ENCODE results near the gene TTYH3. TPM values are rescaled to one million over a fixed set of nuclear protein-coding genes. Genes with fewer than 3 reads are reported as not detected.
A peak's percentile ranks its signal among the peaks of the same experiment; 100 is the strongest.

TTYH3 gene
- total and polyA plus RNA-seq, 2 of the 13 experiments (the other 11 are each of a cell fraction or from before 2014, with no cell fraction given), result 26.3 to 50.0 TPM

DNA sequence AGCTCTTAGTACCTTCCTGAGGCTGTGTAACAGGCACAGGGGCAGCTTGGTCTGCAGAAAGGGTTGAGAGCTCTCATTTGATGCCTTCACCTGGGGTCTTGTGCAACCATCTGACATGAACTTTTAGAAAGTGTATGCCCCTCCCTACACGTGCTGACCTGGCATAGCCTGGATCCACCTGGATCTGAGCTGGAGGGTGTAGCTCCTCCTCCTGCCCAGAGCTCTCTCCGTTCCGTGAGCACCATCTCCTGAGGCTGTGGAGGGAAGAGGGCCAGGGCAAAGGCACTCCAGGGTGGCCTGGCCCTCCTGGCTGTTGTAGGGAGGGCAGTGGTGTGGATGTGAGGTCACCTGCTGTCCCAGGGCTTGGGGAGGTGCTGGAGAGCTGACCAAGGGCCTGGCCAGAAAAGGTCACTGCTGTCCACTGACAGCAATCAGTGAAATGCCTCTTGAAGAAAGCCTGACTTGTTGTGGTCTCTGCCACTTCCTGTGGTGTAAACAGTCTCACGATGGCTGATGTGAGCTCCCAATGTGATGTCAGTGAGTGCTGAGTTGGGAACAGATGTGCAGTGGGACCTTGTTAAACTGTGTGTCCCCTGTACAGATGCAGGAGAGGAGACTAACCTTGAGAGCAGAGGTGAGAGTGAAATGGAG, 79.2 kb downstream of the TTYH3 start:
- Histone ChIP-seq H3K9ac (ENCODE audit: insufficient read depth, low read depth, low read length) (no peak overlapping the region), H3K27me3 (ENCODE audit: control insufficient read depth in 1 of 2, insufficient read depth in 2 of 2, low read length in 2 of 2) (peaks cover 0 to 7% of the 10 kb centered on the region in 2 experiments; a peak in 3 of 5 replicates), H3K9me3 (ENCODE audit: low read length) (no peaks in the 10 kb centered on the region), H3K79me2 (ENCODE audit: insufficient read depth, low read length) (no peaks in the 10 kb centered on the region), H3K36me3 (replicated peaks in 1 of 2; ENCODE audit: control insufficient read depth in 1 of 2, insufficient read depth in 2 of 2, low read length in 2 of 2) (no peaks in the 10 kb centered on the region), H3K27ac (ENCODE audit: extremely low read length, insufficient read depth, low read length) (no peak overlapping the region), H3K4me2 (ENCODE audit: low read depth, low read length) (no peak overlapping the region), H3K4me3 (replicated peaks in 1 of 3; ENCODE audit: insufficient read depth in 1 of 3, low read depth in 2 of 3, low read length in 3 of 3) (no peak overlapping the region), H2AFZ (ENCODE audit: low read length) (no peak overlapping the region), H3K4me1 (ENCODE audit: insufficient read depth, low read length) (peaks cover 28% of the 10 kb centered on the region), H4K20me1 (ENCODE audit: insufficient read depth, low read length) (no peaks in the 10 kb centered on the region; the same call in 1 of the 2 replicates)
- ChIA-PET POLR2A (interaction anchor here (1.5 kb wide), 1 partner anchor 47 kb away, joined by 3 read pairs; no protein-coding TSS in a partner anchor), CTCF (ENCODE audit: low intra/inter-chr PET ratio, low total read pairs) (no interaction called here)
- in situ Hi-C loops (cut with HindIII; ENCODE audit: extremely low pct_ligation_motif_present, low pct_unique_long_range_greater_than_20kb), result no loop called here
- FAIRE-seq (no peak), DNase-seq (ENCODE audit: low spot score) (no peak), ATAC-seq (no peak)
- no TSS peak for BruUV-seq (replicated peaks)
- no peak for TF ChIP-seq ZNF557 (CRISPR knock-in tag; IDR thresholded peaks at IDR 0.05)
- TF ChIP-seq, protein P1, sequence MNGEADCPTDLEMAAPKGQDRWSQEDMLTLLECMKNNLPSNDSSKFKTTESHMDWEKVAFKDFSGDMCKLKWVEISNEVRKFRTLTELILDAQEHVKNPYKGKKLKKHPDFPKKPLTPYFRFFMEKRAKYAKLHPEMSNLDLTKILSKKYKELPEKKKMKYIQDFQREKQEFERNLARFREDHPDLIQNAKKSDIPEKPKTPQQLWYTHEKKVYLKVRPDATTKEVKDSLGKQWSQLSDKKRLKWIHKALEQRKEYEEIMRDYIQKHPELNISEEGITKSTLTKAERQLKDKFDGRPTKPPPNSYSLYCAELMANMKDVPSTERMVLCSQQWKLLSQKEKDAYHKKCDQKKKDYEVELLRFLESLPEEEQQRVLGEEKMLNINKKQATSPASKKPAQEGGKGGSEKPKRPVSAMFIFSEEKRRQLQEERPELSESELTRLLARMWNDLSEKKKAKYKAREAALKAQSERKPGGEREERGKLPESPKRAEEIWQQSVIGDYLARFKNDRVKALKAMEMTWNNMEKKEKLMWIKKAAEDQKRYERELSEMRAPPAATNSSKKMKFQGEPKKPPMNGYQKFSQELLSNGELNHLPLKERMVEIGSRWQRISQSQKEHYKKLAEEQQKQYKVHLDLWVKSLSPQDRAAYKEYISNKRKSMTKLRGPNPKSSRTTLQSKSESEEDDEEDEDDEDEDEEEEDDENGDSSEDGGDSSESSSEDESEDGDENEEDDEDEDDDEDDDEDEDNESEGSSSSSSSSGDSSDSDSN (CRISPR knock-in tag; IDR thresholded peaks at IDR 0.05), result no peak
- intact Hi-C loops (cut with micrococcal nuclease; ENCODE audit: unreplicated experiment), result no loop called here
- WGBS (ENCODE audit: low lambda C conversion rate), result 31% methylated on average over 4 of the region's 4 CpGs

DNA sequence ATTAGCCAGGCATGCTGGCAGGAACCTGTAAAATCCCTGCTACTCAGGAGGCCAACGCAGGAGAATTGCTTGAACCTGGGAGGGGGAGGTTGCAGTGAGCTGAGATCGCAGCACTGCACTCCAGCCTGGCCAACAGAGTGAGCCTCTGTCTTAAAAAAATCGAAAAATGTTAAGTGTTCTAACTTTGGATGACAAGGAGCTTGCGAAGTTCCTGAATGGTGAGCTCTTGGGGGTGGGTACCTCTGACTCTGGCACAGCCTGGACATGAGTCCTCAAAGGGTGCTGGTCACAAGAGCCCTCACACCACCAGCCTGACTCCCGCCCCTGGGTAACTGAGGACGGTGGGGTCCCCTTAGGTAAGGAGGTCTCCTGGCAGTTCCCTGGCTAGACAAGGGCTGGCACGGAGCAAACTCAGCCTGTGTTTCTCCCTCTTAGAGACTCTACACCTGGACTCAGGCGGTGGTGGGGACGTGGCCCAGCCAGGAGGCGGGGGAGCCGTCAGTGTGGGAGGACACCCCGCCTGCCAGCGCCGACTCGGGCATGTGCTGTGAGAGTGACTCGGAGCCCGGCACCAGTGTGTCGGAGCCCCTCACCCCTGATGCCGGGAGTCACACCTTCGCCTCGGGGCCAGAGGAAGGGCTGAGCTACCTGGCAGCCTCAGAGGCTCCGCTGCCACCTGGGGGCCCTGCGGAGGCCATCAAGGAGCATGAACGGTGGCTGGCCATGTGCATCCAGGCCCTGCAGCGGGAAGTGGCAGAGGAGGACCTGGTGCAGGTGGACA, 80.3 kb downstream of the TTYH3 start:
- no peak overlapping the region for H3K27ac ChIP-seq (ENCODE audit: extremely low read length, insufficient read depth, low read length)
- H3K79me2 ChIP-seq (ENCODE audit: insufficient read depth, low read length), result no peaks in the 10 kb centered on the region
- ChIA-PET POLR2A (no interaction called here), CTCF (ENCODE audit: low intra/inter-chr PET ratio, low total read pairs) (no interaction called here)
- no peak overlapping the region for H3K4me3 ChIP-seq (replicated peaks in 1 of 3; ENCODE audit: insufficient read depth in 1 of 3, low read depth in 2 of 3, low read length in 3 of 3)
- DNase-seq (ENCODE audit: low spot score), result no peak
- ATAC-seq, result no peak
- no peak overlapping the region for H3K9ac ChIP-seq (ENCODE audit: insufficient read depth, low read depth, low read length)
- intact Hi-C loops (cut with micrococcal nuclease; ENCODE audit: unreplicated experiment), result no loop called here
- no peaks in the 10 kb centered on the region; a peak in 1 of 5 replicates for H3K27me3 ChIP-seq (ENCODE audit: control insufficient read depth in 1 of 2, insufficient read depth in 2 of 2, low read length in 2 of 2)
- in situ Hi-C loops (cut with HindIII; ENCODE audit: extremely low pct_ligation_motif_present, low pct_unique_long_range_greater_than_20kb), result no loop called here
- H3K36me3 ChIP-seq (replicated peaks in 1 of 2; ENCODE audit: control insufficient read depth in 1 of 2, insufficient read depth in 2 of 2, low read length in 2 of 2), result no peaks in the 10 kb centered on the region
- WGBS (ENCODE audit: low lambda C conversion rate), result 91% methylated on average over 12 of the region's 25 CpGs
- no peak overlapping the region for H2AFZ ChIP-seq (ENCODE audit: low read length)
- no TSS peak for BruUV-seq (replicated peaks)
- H3K4me2 ChIP-seq (ENCODE audit: low read depth, low read length), result no peak overlapping the region
- no peaks in the 10 kb centered on the region; the same call in 1 of the 2 replicates for H4K20me1 ChIP-seq (ENCODE audit: insufficient read depth, low read length)
- no peak for FAIRE-seq
- H3K4me1 ChIP-seq (ENCODE audit: insufficient read depth, low read length), result peaks cover 22% of the 10 kb centered on the region
- no peaks in the 10 kb centered on the region for H3K9me3 ChIP-seq (ENCODE audit: low read length)
- TF ChIP-seq, protein P2, sequence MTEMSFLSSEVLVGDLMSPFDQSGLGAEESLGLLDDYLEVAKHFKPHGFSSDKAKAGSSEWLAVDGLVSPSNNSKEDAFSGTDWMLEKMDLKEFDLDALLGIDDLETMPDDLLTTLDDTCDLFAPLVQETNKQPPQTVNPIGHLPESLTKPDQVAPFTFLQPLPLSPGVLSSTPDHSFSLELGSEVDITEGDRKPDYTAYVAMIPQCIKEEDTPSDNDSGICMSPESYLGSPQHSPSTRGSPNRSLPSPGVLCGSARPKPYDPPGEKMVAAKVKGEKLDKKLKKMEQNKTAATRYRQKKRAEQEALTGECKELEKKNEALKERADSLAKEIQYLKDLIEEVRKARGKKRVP (CRISPR knock-in tag; IDR thresholded peaks at IDR 0.05), result no peak
- TF ChIP-seq POLR2G (IDR thresholded peaks at IDR 0.05; ENCODE audit: low read depth, low read length) (0 out of 2 replicates have a peak, but pooled peaks have one; percentile 19), AGO2 (optimal IDR thresholded peaks at IDR 0.05; ENCODE audit: low read depth, low read length) (peak; percentile 77), ZFAT (CRISPR knock-in tag; conservative IDR thresholded peaks at IDR 0.05) (no peak)
- TF ChIP-seq, protein P3, sequence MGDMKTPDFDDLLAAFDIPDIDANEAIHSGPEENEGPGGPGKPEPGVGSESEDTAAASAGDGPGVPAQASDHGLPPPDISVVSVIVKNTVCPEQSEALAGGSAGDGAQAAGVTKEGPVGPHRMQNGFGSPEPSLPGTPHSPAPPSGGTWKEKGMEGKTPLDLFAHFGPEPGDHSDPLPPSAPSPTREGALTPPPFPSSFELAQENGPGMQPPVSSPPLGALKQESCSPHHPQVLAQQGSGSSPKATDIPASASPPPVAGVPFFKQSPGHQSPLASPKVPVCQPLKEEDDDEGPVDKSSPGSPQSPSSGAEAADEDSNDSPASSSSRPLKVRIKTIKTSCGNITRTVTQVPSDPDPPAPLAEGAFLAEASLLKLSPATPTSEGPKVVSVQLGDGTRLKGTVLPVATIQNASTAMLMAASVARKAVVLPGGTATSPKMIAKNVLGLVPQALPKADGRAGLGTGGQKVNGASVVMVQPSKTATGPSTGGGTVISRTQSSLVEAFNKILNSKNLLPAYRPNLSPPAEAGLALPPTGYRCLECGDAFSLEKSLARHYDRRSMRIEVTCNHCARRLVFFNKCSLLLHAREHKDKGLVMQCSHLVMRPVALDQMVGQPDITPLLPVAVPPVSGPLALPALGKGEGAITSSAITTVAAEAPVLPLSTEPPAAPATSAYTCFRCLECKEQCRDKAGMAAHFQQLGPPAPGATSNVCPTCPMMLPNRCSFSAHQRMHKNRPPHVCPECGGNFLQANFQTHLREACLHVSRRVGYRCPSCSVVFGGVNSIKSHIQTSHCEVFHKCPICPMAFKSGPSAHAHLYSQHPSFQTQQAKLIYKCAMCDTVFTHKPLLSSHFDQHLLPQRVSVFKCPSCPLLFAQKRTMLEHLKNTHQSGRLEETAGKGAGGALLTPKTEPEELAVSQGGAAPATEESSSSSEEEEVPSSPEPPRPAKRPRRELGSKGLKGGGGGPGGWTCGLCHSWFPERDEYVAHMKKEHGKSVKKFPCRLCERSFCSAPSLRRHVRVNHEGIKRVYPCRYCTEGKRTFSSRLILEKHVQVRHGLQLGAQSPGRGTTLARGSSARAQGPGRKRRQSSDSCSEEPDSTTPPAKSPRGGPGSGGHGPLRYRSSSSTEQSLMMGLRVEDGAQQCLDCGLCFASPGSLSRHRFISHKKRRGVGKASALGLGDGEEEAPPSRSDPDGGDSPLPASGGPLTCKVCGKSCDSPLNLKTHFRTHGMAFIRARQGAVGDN (CRISPR knock-in tag; IDR thresholded peaks at IDR 0.05), result peak; percentile 10; the same call in 1 of the 2 replicates

All from HepG2 (cell line).